Calu3 (cell line): ENCODE measurements around the gene GABPB1. TPM values are rescaled to one million over a fixed set of nuclear protein-coding genes. Genes with fewer than 3 reads are reported as not detected.

Experiments used
- BruUV-seq: library from RNA; stranded (reverse); fragments of 400-500 nt; replicated peaks from 2 replicates; lab custom pipeline; 2021; lab: Mats Ljungman, UMichigan
- CTCF ChIA-PET: fragments of 300-600 bp; sonication (Branson Sonifier 250); formaldehyde crosslinking; loops from one replicate; lab custom pipeline; 2022; ENCODE audit warnings: antibody characterized with exemption; lab: Charles Lee
- DNase-seq: peaks from one replicate; pipeline ENCODE4 v3.0.0; 2022
- H3K27ac Mint-ChIP-seq: one replicate; pipeline ENCODE4 v1.8.0; 2022; ENCODE audit warnings: mixed read lengths; ENCODE audit not compliant: unreplicated experiment
- H3K27me3 Mint-ChIP-seq: one replicate; pipeline ENCODE4 v1.8.0; 2022; ENCODE audit warnings: mixed read lengths; ENCODE audit not compliant: unreplicated experiment
- H3K36me3 Mint-ChIP-seq: one replicate; pipeline ENCODE4 v1.8.0; 2022; ENCODE audit warnings: mild to moderate bottlenecking, moderate library complexity, mixed read lengths; ENCODE audit not compliant: insufficient read depth, unreplicated experiment
- H3K4me1 Mint-ChIP-seq: one replicate; pipeline ENCODE4 v1.8.0; 2022; ENCODE audit warnings: mild to moderate bottlenecking, low read depth, mixed read lengths; ENCODE audit not compliant: unreplicated experiment
- H3K4me3 Mint-ChIP-seq: one replicate; pipeline ENCODE4 v1.8.0; 2022; ENCODE audit warnings: mild to moderate bottlenecking, low read depth, moderate library complexity, mixed read lengths; ENCODE audit not compliant: unreplicated experiment
- H3K9me3 Mint-ChIP-seq: one replicate; pipeline ENCODE4 v1.8.0; 2022; ENCODE audit warnings: low read depth, mixed read lengths; ENCODE audit not compliant: unreplicated experiment
- CTCF ChIP-seq: fragments of 200-600 bp; IDR thresholded peaks from one replicate; pipeline ENCODE4 v1.8.0; 2022; ENCODE audit warnings: antibody characterized with exemption; ENCODE audit not compliant: unreplicated experiment
- intact Hi-C: fragments of 100-400 bp; cut with micrococcal nuclease; formaldehyde crosslinking; loops from one replicate; pipeline ENCODE4 v1.10.0; 2022; ENCODE audit not compliant: unreplicated experiment
- total RNA-seq: library from RNA; stranded (reverse); gene quantifications from 2 replicates; pipeline ENCODE4 v1.2.3, GENCODE V29; 2022

Gene GABPB1
- total RNA-seq, 1 experiment from 2014 or later = 33.0 TPM

DNA sequence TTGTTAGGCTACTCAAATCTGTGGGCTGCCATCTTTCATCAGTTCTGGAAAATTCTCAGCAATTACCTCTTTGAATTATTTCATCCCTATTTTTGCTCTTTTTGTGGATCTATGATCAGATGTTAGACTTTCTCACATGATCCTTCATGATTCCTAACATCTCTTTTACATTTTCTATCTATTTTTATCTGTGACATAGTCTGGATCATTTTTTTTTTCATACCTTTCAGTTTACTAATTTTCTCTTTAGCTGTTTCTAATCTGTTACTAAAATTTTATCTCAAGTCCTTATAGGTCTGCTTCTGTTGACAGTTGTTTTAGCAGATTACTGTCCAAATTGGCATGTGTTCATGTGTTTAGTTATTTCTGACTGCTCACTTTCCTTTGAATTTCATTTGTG is 47.2 kb downstream of the GABPB1 start:
- Mint-ChIP-seq H3K4me3 (no peak overlapping the region), H3K27ac (no peak overlapping the region), H3K27me3 (no peaks in the 10 kb centered on the region), H3K9me3 (no peaks in the 10 kb centered on the region), H3K36me3 (peaks cover 5% of the 10 kb centered on the region), H3K4me1 (no peaks in the 10 kb centered on the region)
- CTCF ChIA-PET = no interaction called here
- intact Hi-C loops = no loop called here
- no peak for TF ChIP-seq CTCF
- no TSS peak for BruUV-seq
- DNase-seq = no peak

DNA sequence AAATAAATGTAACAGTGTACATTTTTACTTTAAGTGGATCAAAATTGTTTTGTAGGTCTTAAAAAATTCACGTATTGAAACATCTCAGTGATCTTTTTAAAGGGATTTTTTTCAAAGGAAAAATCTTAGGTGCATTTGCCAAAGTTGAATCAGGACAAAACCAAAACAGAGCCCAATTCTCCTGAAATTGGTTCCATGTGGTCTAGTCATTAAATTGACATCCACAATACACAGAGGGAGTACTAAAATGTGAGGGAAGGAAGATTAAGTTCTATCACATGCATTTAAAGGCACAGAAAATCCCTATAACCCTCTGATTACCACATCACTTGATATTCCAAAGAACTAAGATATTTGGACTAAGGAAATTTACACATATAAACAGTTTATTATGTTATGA is 50.2 kb downstream of the GABPB1 start:
- Mint-ChIP-seq H3K27ac (no peak overlapping the region), H3K9me3 (no peaks in the 10 kb centered on the region), H3K27me3 (no peaks in the 10 kb centered on the region), H3K36me3 (peaks cover 18% of the 10 kb centered on the region), H3K4me3 (no peak overlapping the region), H3K4me1 (no peaks in the 10 kb centered on the region)
- intact Hi-C loops = no loop called here
- no TSS peak for BruUV-seq
- CTCF ChIA-PET = interaction anchor here (1.0 kb wide), 1 partner anchor 11 kb away, joined by 3 read pairs; no protein-coding TSS in a partner anchor
- DNase-seq = no peak
- no peak for TF ChIP-seq CTCF

- no TSS peak for BruUV-seq
- no peak overlapping the region for H3K4me3 Mint-ChIP-seq
- no peaks in the 10 kb centered on the region for H3K9me3 Mint-ChIP-seq
- H3K4me1 Mint-ChIP-seq = no peaks in the 10 kb centered on the region
- DNase-seq = no peak
- H3K27me3 Mint-ChIP-seq = no peaks in the 10 kb centered on the region
- CTCF ChIA-PET = no interaction called here
- H3K27ac Mint-ChIP-seq = no peak overlapping the region
- no peak for TF ChIP-seq CTCF
- H3K36me3 Mint-ChIP-seq = peaks cover 18% of the 10 kb centered on the region
- intact Hi-C loops = no loop called here
These were observed 52.4 kb downstream of the GABPB1 start for GRCh38 chr15:50302581-50302980.

- BruUV-seq = no TSS peak
- CTCF ChIA-PET = no interaction called here
These were observed 56.7 kb downstream of the GABPB1 start for GRCh38 chr15:50298340-50298739.

More at GRCh38 chr15:50298340-50298739, 56.7 kb downstream of the GABPB1 start:
- DNase-seq = no peak
- intact Hi-C loops = no loop called here
- H3K9me3 Mint-ChIP-seq = no peaks in the 10 kb centered on the region
- no peak overlapping the region for H3K27ac Mint-ChIP-seq
- H3K36me3 Mint-ChIP-seq = peaks cover 13% of the 10 kb centered on the region
- no peak overlapping the region for H3K4me3 Mint-ChIP-seq
- no peaks in the 10 kb centered on the region for H3K27me3 Mint-ChIP-seq
- TF ChIP-seq CTCF = no peak
- H3K4me1 Mint-ChIP-seq = no peaks in the 10 kb centered on the region
